A549 (cell line): ENCODE data around the gene PITPNB.

Source experiments
- EP300 ChIP-seq, 2 experiments: fragments of >200 bp; sonication (Bioruptor Twin); formaldehyde crosslinking; IDR thresholded peaks; 2 replicates in 1 of 2; 3 replicates in 1 of 2; pipeline ENCODE4 v1.6.1; 2016 to 2017
- GATA3 ChIP-seq: IDR thresholded peaks from 2 replicates; pipeline ENCODE4 v1.6.1; 2012; ENCODE audit warnings: borderline replicate concordance
- JUN ChIP-seq, 2 experiments: fragments of >200 bp; sonication (Bioruptor Twin); formaldehyde crosslinking; IDR thresholded peaks; 2 replicates in 1 of 2; 3 replicates in 1 of 2; pipeline ENCODE4 v1.6.1; 2016 to 2017
- MAFK ChIP-seq: fragments of 450-650 bp; IDR thresholded peaks from 2 replicates; pipeline ENCODE4 v1.6.1; 2014; ENCODE audit not compliant: partially characterized antibody
- POLR2A ChIP-seq: IDR thresholded peaks from 2 replicates; pipeline ENCODE4 v1.6.1; 2012; ENCODE audit warnings: mild to moderate bottlenecking, low read length
- POLR2AphosphoS2 ChIP-seq: conservative IDR thresholded peaks from 2 replicates; pipeline ENCODE4 v1.6.1; 2012; ENCODE audit warnings: low read length, improper control_type of control experiment, inconsistent platforms
- RNF2 ChIP-seq: fragments of 200-600 bp; sonication (generic); IDR thresholded peaks from 2 replicates; pipeline ENCODE4 v1.6.1; 2016; ENCODE audit warnings: low read depth, mild to moderate bottlenecking, antibody characterized with exemption, moderate library complexity, borderline replicate concordance
- SREBF2 ChIP-seq: fragments of 450-650 bp; IDR thresholded peaks from 2 replicates; pipeline ENCODE4 v1.6.1; 2014; ENCODE audit warnings: mild to moderate bottlenecking, moderate library complexity
- ZC3H11A ChIP-seq: fragments of 450-650 bp; IDR thresholded peaks from 2 replicates; pipeline ENCODE4 v1.6.1; 2014; ENCODE audit warnings: antibody characterized with exemption, mild to moderate bottlenecking
- TF ChIP-seq, protein P1 (sequence below): fragments of 450-650 bp; IDR thresholded peaks from 2 replicates; pipeline ENCODE4 v1.6.1; 2014; ENCODE audit warnings: antibody characterized with exemption
- TF ChIP-seq, protein P2 (sequence below): fragments of >200 bp; sonication (Bioruptor Twin); formaldehyde crosslinking; IDR thresholded peaks from 3 replicates; pipeline ENCODE4 v1.5.1; 2016
- TF ChIP-seq, protein P3 (sequence below): fragments of 200-600 bp; sonication (generic); IDR thresholded peaks from 2 replicates; pipeline ENCODE4 v1.6.1; 2016; ENCODE audit warnings: antibody characterized with exemption, mild to moderate bottlenecking, moderate library complexity
- TF ChIP-seq, protein P4 (sequence below): IDR thresholded peaks from 2 replicates; pipeline ENCODE4 v1.6.1; 2012

DNA sequence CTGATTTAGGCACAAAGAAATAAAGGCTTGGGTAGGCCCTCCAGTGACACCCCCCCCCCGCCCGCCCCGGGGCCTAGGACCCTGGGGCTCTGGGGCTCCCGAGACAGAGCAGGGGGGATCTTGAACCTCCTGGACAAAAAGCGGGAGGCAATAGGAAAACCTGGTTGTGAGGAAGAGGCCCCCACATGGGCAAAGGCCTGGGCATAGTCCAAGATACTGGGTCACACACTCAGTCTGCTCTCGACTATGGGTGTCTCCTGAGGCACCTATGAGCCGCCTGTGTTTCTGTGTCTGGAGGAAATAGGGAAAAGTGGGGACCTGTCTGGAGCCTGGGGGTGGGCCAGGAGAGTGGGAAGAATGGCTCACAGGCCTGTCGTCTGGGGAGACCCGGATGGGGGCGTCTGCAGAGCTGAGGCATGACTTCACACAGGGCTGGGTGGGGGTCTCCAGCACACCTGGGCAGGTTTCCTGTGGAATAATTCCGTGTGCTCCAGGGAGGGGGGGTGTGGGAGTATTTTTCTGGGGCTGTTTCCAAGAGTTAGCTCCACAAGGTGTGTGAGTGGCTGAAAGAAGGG, 115.1 kb downstream of the PITPNB start:
- TF ChIP-seq, protein P1, sequence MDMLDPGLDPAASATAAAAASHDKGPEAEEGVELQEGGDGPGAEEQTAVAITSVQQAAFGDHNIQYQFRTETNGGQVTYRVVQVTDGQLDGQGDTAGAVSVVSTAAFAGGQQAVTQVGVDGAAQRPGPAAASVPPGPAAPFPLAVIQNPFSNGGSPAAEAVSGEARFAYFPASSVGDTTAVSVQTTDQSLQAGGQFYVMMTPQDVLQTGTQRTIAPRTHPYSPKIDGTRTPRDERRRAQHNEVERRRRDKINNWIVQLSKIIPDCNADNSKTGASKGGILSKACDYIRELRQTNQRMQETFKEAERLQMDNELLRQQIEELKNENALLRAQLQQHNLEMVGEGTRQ = no peak
- no peak for TF ChIP-seq POLR2A
- TF ChIP-seq, protein P2, sequence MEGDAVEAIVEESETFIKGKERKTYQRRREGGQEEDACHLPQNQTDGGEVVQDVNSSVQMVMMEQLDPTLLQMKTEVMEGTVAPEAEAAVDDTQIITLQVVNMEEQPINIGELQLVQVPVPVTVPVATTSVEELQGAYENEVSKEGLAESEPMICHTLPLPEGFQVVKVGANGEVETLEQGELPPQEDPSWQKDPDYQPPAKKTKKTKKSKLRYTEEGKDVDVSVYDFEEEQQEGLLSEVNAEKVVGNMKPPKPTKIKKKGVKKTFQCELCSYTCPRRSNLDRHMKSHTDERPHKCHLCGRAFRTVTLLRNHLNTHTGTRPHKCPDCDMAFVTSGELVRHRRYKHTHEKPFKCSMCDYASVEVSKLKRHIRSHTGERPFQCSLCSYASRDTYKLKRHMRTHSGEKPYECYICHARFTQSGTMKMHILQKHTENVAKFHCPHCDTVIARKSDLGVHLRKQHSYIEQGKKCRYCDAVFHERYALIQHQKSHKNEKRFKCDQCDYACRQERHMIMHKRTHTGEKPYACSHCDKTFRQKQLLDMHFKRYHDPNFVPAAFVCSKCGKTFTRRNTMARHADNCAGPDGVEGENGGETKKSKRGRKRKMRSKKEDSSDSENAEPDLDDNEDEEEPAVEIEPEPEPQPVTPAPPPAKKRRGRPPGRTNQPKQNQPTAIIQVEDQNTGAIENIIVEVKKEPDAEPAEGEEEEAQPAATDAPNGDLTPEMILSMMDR = no peak
- TF ChIP-seq MAFK = no peak
- TF ChIP-seq RNF2 = no peak
- TF ChIP-seq, protein P3, sequence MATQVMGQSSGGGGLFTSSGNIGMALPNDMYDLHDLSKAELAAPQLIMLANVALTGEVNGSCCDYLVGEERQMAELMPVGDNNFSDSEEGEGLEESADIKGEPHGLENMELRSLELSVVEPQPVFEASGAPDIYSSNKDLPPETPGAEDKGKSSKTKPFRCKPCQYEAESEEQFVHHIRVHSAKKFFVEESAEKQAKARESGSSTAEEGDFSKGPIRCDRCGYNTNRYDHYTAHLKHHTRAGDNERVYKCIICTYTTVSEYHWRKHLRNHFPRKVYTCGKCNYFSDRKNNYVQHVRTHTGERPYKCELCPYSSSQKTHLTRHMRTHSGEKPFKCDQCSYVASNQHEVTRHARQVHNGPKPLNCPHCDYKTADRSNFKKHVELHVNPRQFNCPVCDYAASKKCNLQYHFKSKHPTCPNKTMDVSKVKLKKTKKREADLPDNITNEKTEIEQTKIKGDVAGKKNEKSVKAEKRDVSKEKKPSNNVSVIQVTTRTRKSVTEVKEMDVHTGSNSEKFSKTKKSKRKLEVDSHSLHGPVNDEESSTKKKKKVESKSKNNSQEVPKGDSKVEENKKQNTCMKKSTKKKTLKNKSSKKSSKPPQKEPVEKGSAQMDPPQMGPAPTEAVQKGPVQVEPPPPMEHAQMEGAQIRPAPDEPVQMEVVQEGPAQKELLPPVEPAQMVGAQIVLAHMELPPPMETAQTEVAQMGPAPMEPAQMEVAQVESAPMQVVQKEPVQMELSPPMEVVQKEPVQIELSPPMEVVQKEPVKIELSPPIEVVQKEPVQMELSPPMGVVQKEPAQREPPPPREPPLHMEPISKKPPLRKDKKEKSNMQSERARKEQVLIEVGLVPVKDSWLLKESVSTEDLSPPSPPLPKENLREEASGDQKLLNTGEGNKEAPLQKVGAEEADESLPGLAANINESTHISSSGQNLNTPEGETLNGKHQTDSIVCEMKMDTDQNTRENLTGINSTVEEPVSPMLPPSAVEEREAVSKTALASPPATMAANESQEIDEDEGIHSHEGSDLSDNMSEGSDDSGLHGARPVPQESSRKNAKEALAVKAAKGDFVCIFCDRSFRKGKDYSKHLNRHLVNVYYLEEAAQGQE = no peak
- TF ChIP-seq ZC3H11A = no peak
- TF ChIP-seq EP300 (IDR thresholded peaks at IDR 0.05) = no peak
- TF ChIP-seq POLR2AphosphoS2 = no peak
- no peak for TF ChIP-seq GATA3
- no peak for TF ChIP-seq SREBF2
- TF ChIP-seq, protein P4, sequence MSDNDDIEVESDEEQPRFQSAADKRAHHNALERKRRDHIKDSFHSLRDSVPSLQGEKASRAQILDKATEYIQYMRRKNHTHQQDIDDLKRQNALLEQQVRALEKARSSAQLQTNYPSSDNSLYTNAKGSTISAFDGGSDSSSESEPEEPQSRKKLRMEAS = no peak
- TF ChIP-seq JUN (IDR thresholded peaks at IDR 0.05) = no peak
